OCI-LY7 (cell line): ENCODE data around the gene PCDHA10. TPM values are rescaled to one million over a fixed set of nuclear protein-coding genes. Genes with fewer than 3 reads are reported as not detected.

ENCODE experiments used
- total RNA-seq, 2 experiments: library from RNA; depleted of rRNA in 1 of 2; stranded (reverse); fragments of >200 nt in 1 of 2; shearing (Covaris generic) in 1 of 2; gene quantifications; 2 replicates each; pipeline ENCODE4 v1.2.3, GENCODE V29; 2014 to 2022

Gene PCDHA10
- total RNA-seq, 2 experiments from 2014 or later: not detected

Other genes starting within 250 kb of the PCDHA10 start
- 0.54 and 1.0 TPM in 2 replicates for gene CD14, start 222.7 kb upstream of the PCDHA10 start, total RNA-seq (2014; rRNA removed; shearing (Covaris generic))
- 0.52 and 0.76 TPM in 2 replicates for gene CD14, start 222.7 kb upstream of the PCDHA10 start, total RNA-seq (2022)
- gene TMCO6, start 216.4 kb upstream of the PCDHA10 start, total RNA-seq (2014; rRNA removed; shearing (Covaris generic)): 15.4 and 26.9 TPM in 2 replicates
- 36.8 and 38.8 TPM in 2 replicates for gene TMCO6, start 216.4 kb upstream of the PCDHA10 start, total RNA-seq (2022)
- 107 and 166 TPM in 2 replicates for gene NDUFA2, start 208.3 kb upstream of the PCDHA10 start, total RNA-seq (2014; rRNA removed; shearing (Covaris generic))
- 63.4 and 70.3 TPM in 2 replicates for gene NDUFA2, start 208.3 kb upstream of the PCDHA10 start, total RNA-seq (2022)
- gene IK, start 208.1 kb upstream of the PCDHA10 start, total RNA-seq (2014; rRNA removed; shearing (Covaris generic)): 64.4 and 83.7 TPM in 2 replicates
- gene IK, start 208.1 kb upstream of the PCDHA10 start, total RNA-seq (2022): 90.4 and 99.3 TPM in 2 replicates
- 18.7 and 23.9 TPM in 2 replicates for gene WDR55, start 191.0 kb upstream of the PCDHA10 start, total RNA-seq (2014; rRNA removed; shearing (Covaris generic))
- gene WDR55, start 191.0 kb upstream of the PCDHA10 start, total RNA-seq (2022): 31.5 and 34.2 TPM in 2 replicates
- 2.2 and 3.6 TPM in 2 replicates for gene DND1, start 182.3 kb upstream of the PCDHA10 start, total RNA-seq (2014; rRNA removed; shearing (Covaris generic))
- 2.7 and 4.5 TPM in 2 replicates for gene DND1, start 182.3 kb upstream of the PCDHA10 start, total RNA-seq (2022)
- gene HARS1, start 164.5 kb upstream of the PCDHA10 start, total RNA-seq (2014; rRNA removed; shearing (Covaris generic)): 43.7 and 44.3 TPM in 2 replicates
- 61.4 and 61.6 TPM in 2 replicates for gene HARS1, start 164.5 kb upstream of the PCDHA10 start, total RNA-seq (2022)
- 20.8 and 23.4 TPM in 2 replicates for gene HARS2, start 164.4 kb upstream of the PCDHA10 start, total RNA-seq (2014; rRNA removed; shearing (Covaris generic))
- 27.3 and 27.5 TPM in 2 replicates for gene HARS2, start 164.4 kb upstream of the PCDHA10 start, total RNA-seq (2022)
- 24.8 and 40.0 TPM in 2 replicates for gene ZMAT2, start 155.4 kb upstream of the PCDHA10 start, total RNA-seq (2014; rRNA removed; shearing (Covaris generic))
- 41.6 and 44.9 TPM in 2 replicates for gene ZMAT2, start 155.4 kb upstream of the PCDHA10 start, total RNA-seq (2022)
- not detected in 2 replicates for gene PCDHA1, start 69.8 kb upstream of the PCDHA10 start, total RNA-seq (2014; rRNA removed; shearing (Covaris generic))
- gene PCDHA1, start 69.8 kb upstream of the PCDHA10 start, total RNA-seq (2022): not detected in 2 replicates
- not detected in 2 replicates for gene PCDHA2, start 61.0 kb upstream of the PCDHA10 start, total RNA-seq (2014; rRNA removed; shearing (Covaris generic))
- not detected in 2 replicates for gene PCDHA2, start 61.0 kb upstream of the PCDHA10 start, total RNA-seq (2022)
- not detected in 2 replicates for gene PCDHA3, start 54.8 kb upstream of the PCDHA10 start, total RNA-seq (2014; rRNA removed; shearing (Covaris generic))
- gene PCDHA3, start 54.8 kb upstream of the PCDHA10 start, total RNA-seq (2022): not detected in 2 replicates
- gene PCDHA4, start 48.8 kb upstream of the PCDHA10 start, total RNA-seq (2014; rRNA removed; shearing (Covaris generic)): not detected in 2 replicates
- not detected in 2 replicates for gene PCDHA4, start 48.8 kb upstream of the PCDHA10 start, total RNA-seq (2022)
- gene PCDHA5, start 34.3 kb upstream of the PCDHA10 start, total RNA-seq (2014; rRNA removed; shearing (Covaris generic)): not detected in 2 replicates
- not detected in 2 replicates for gene PCDHA5, start 34.3 kb upstream of the PCDHA10 start, total RNA-seq (2022)
- not detected in 2 replicates for gene PCDHA6, start 27.9 kb upstream of the PCDHA10 start, total RNA-seq (2014; rRNA removed; shearing (Covaris generic))
- not detected in 2 replicates for gene PCDHA6, start 27.9 kb upstream of the PCDHA10 start, total RNA-seq (2022)
- gene PCDHA7, start 21.6 kb upstream of the PCDHA10 start, total RNA-seq (2014; rRNA removed; shearing (Covaris generic)): not detected in 2 replicates
- not detected in 2 replicates for gene PCDHA7, start 21.6 kb upstream of the PCDHA10 start, total RNA-seq (2022)
- not detected in 2 replicates for gene PCDHA8, start 14.7 kb upstream of the PCDHA10 start, total RNA-seq (2014; rRNA removed; shearing (Covaris generic))
- not detected in 2 replicates for gene PCDHA8, start 14.7 kb upstream of the PCDHA10 start, total RNA-seq (2022)
- not detected in 2 replicates for gene PCDHA9, start 7.5 kb upstream of the PCDHA10 start, total RNA-seq (2014; rRNA removed; shearing (Covaris generic))
- not detected in 2 replicates for gene PCDHA9, start 7.5 kb upstream of the PCDHA10 start, total RNA-seq (2022)
- gene PCDHA11, start 13.1 kb downstream of the PCDHA10 start, total RNA-seq (2014; rRNA removed; shearing (Covaris generic)): not detected in 2 replicates
- not detected in 2 replicates for gene PCDHA11, start 13.1 kb downstream of the PCDHA10 start, total RNA-seq (2022)
- not detected in 2 replicates for gene PCDHA12, start 19.4 kb downstream of the PCDHA10 start, total RNA-seq (2014; rRNA removed; shearing (Covaris generic))
- not detected in 2 replicates for gene PCDHA12, start 19.4 kb downstream of the PCDHA10 start, total RNA-seq (2022)
- gene PCDHA13, start 26.2 kb downstream of the PCDHA10 start, total RNA-seq (2014; rRNA removed; shearing (Covaris generic)): not detected in 2 replicates
- not detected in 2 replicates for gene PCDHA13, start 26.2 kb downstream of the PCDHA10 start, total RNA-seq (2022)
- not detected in 2 replicates for gene PCDHAC1, start 70.4 kb downstream of the PCDHA10 start, total RNA-seq (2014; rRNA removed; shearing (Covaris generic))
- gene PCDHAC1, start 70.4 kb downstream of the PCDHA10 start, total RNA-seq (2022): not detected in 2 replicates
- not detected in 2 replicates for gene PCDHAC2, start 110.6 kb downstream of the PCDHA10 start, total RNA-seq (2014; rRNA removed; shearing (Covaris generic))
- not detected in 2 replicates for gene PCDHAC2, start 110.6 kb downstream of the PCDHA10 start, total RNA-seq (2022)
- not detected in 2 replicates for gene PCDHB1, start 195.5 kb downstream of the PCDHA10 start, total RNA-seq (2014; rRNA removed; shearing (Covaris generic))
- gene PCDHB1, start 195.5 kb downstream of the PCDHA10 start, total RNA-seq (2022): not detected in 2 replicates
- gene PCDHB2, start 238.7 kb downstream of the PCDHA10 start, total RNA-seq (2014; rRNA removed; shearing (Covaris generic)): not detected in 2 replicates
- gene PCDHB2, start 238.7 kb downstream of the PCDHA10 start, total RNA-seq (2022): not detected in 2 replicates
- not detected in 2 replicates for gene PCDHB3, start 244.6 kb downstream of the PCDHA10 start, total RNA-seq (2014; rRNA removed; shearing (Covaris generic))
- not detected in 2 replicates for gene PCDHB3, start 244.6 kb downstream of the PCDHA10 start, total RNA-seq (2022)